Chondrocyte (in vitro differentiated cells): ENCODE measurements around the gene GARRE1. TPM values are rescaled to one million over a fixed set of nuclear protein-coding genes. Genes with fewer than 3 reads are reported as not detected.
A peak's percentile ranks its signal among the peaks of the same experiment; 100 is the strongest.
"Not testable (repeated sequence)": the region's sequence is repeated elsewhere in the genome, so short reads cannot be mapped to it uniquely, and the experiment has no call there.

Experiments
- DNase-seq: peaks from one replicate; pipeline ENCODE4 v3.0.0; 2021; ENCODE audit warnings: mixed read lengths, low spot score
- H3K27ac Mint-ChIP-seq: one replicate; pipeline ENCODE4 v1.8.0; 2021; ENCODE audit warnings: mild to moderate bottlenecking, moderate library complexity, mixed read lengths; ENCODE audit not compliant: unreplicated experiment
- H3K27me3 Mint-ChIP-seq: 2 replicates; pipeline ENCODE4 v1.8.0; 2021; ENCODE audit warnings: low read depth, mixed read lengths
- H3K36me3 Mint-ChIP-seq: 2 replicates; pipeline ENCODE4 v1.8.0; 2021; ENCODE audit warnings: low read depth, mixed read lengths
- H3K4me1 Mint-ChIP-seq: 2 replicates; pipeline ENCODE4 v1.8.0; 2021; ENCODE audit warnings: low read depth, mild to moderate bottlenecking, mixed read lengths
- H3K4me3 Mint-ChIP-seq: one replicate; pipeline ENCODE4 v1.8.0; 2021; ENCODE audit warnings: mild to moderate bottlenecking, moderate library complexity, mixed read lengths; ENCODE audit not compliant: unreplicated experiment
- H3K9me3 Mint-ChIP-seq: 2 replicates; pipeline ENCODE4 v1.8.0; 2021; ENCODE audit warnings: low read depth, mixed read lengths
- CTCF ChIP-seq: fragments of 200-600 bp; sonication (generic); IDR thresholded peaks from 2 replicates; pipeline ENCODE4 v1.5.0; 2021; ENCODE audit warnings: antibody characterized with exemption, mild to moderate bottlenecking, moderate library complexity
- total RNA-seq: library from RNA; stranded (reverse); gene quantifications from 3 replicates; pipeline ENCODE4 v1.2.1, GENCODE V29; 2021

GARRE1 gene
- total RNA-seq, 1 donor from 2014 or later = 24.4 TPM

GRCh38 chr19:34277244-34277643 is 22.9 kb downstream of the GARRE1 start:
- H3K9me3 Mint-ChIP-seq = peaks cover 4% of the 10 kb centered on the region
- no peaks in the 10 kb centered on the region for H3K27me3 Mint-ChIP-seq
- peaks cover 47% of the 10 kb centered on the region for H3K4me1 Mint-ChIP-seq
- no peak overlapping the region for H3K4me3 Mint-ChIP-seq
- H3K27ac Mint-ChIP-seq = peak overlapping the region; percentile 29
- peaks cover 1% of the 10 kb centered on the region for H3K36me3 Mint-ChIP-seq
- no peak for DNase-seq
- no peak for TF ChIP-seq CTCF

- no peak overlapping the region for H3K4me3 Mint-ChIP-seq
- no peak for DNase-seq
- peaks cover 1% of the 10 kb centered on the region for H3K36me3 Mint-ChIP-seq
- no peak for TF ChIP-seq CTCF
- H3K9me3 Mint-ChIP-seq = peaks cover 4% of the 10 kb centered on the region
- no peak overlapping the region for H3K27ac Mint-ChIP-seq
- peaks cover 49% of the 10 kb centered on the region for H3K4me1 Mint-ChIP-seq
- H3K27me3 Mint-ChIP-seq = no peaks in the 10 kb centered on the region
Observed at GRCh38 chr19:34278783-34279182, 24.4 kb downstream of the GARRE1 start.

GRCh38 chr19:34281444-34281843 is 27.1 kb downstream of the GARRE1 start:
- H3K27me3 Mint-ChIP-seq, H3K9me3 Mint-ChIP-seq, H3K4me3 Mint-ChIP-seq, H3K27ac Mint-ChIP-seq, H3K36me3 Mint-ChIP-seq, DNase-seq: not testable (repeated sequence)
- peaks cover 29% of the 10 kb centered on the region for H3K4me1 Mint-ChIP-seq

GRCh38 chr19:34282611-34283519 is 28.5 kb downstream of the GARRE1 start:
- no peaks in the 10 kb centered on the region for H3K9me3 Mint-ChIP-seq
- peaks cover 21% of the 10 kb centered on the region for H3K4me1 Mint-ChIP-seq
- H3K36me3 Mint-ChIP-seq = peaks cover 3% of the 10 kb centered on the region
- H3K4me3 Mint-ChIP-seq = no peak overlapping the region
- TF ChIP-seq CTCF = no peak
- H3K27ac Mint-ChIP-seq = no peak overlapping the region
- no peak for DNase-seq
- no peaks in the 10 kb centered on the region for H3K27me3 Mint-ChIP-seq

GRCh38 chr19:34284505-34284904 is 30.2 kb downstream of the GARRE1 start:
- H3K36me3 Mint-ChIP-seq = peaks cover 3% of the 10 kb centered on the region
- TF ChIP-seq CTCF = no peak

More at GRCh38 chr19:34284505-34284904, 30.2 kb downstream of the GARRE1 start:
- H3K9me3 Mint-ChIP-seq = no peaks in the 10 kb centered on the region
- H3K4me1 Mint-ChIP-seq = peaks cover 21% of the 10 kb centered on the region
- peak overlapping the region; percentile 38 for H3K27ac Mint-ChIP-seq
- no peak for DNase-seq
- no peak overlapping the region for H3K4me3 Mint-ChIP-seq
- H3K27me3 Mint-ChIP-seq = no peaks in the 10 kb centered on the region
